GM21619 (cell line): ENCODE data around the gene ADAM10.
"Not testable (repeated sequence)": the region's sequence is repeated elsewhere in the genome, so short reads cannot be mapped to it uniquely, and the experiment has no call there.

Source experiments
- ATAC-seq: cut with Tn5 transposase; IDR thresholded peaks from one replicate; pipeline ENCODE4 v1.9.1; 2021; ENCODE audit not compliant: unreplicated experiment

Gene ADAM10

DNA sequence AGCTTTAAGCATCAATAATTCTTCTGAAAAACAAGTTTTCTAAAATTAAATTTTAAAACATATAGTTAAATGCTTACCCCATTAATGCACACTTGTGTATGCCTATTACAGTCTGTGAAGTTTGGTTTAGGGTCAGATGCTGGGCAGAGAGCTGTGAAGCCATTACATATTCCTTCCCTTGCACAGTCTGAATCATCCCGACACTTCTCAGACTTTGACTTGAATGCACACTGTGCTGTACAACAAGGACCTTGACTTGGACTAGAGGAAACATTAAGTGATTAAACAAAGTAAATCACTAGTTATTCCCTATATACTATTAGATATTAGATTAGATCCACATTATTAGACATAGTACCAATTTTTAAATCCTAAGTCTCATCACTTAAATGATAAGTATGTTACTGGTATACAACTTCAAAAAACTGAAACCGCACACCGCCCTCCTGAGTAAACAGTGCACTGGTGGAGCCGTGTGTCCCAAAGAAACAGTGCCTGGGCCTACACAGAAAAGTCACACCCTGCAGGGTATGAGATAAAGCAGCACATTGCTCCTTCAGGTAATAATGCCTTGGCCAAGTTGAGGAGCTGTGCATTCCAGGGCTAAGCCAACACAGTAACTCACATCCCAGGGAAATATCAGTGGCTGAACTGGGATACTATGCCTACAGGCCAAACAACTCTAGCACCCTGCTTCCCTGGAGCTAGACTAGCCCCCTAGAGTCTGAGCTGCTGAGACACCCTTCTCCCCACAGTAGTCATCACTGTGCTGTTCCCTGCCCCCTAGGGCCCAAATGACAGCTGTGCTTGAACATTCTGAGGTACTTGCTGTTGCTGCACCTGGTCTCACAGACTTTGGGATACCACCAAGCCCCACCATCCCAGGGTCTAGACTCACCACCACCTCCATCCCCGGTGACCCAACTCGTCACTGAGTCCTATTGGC lies 137.5 kb downstream of the ADAM10 start:
- no peak for ATAC-seq

DNA sequence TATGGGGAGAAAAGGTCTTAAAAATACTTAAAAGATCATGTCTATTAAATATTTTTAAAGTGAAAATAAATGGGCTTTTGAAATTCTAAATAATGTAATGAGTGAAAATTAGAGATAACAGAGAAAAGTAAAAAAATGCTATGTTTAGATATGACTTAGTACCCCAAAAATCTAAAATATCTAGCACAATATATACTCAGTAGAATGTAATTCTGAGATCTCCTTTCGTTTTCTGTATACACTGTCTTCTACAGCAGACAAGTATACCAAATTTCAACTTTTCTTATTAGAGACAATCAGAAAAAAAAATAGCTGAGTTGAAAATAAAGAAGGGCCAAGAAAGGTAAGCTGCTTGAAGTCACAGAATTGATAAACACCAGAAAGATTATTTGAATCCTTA lies 140.8 kb downstream of the ADAM10 start:
- no peak for ATAC-seq

DNA sequence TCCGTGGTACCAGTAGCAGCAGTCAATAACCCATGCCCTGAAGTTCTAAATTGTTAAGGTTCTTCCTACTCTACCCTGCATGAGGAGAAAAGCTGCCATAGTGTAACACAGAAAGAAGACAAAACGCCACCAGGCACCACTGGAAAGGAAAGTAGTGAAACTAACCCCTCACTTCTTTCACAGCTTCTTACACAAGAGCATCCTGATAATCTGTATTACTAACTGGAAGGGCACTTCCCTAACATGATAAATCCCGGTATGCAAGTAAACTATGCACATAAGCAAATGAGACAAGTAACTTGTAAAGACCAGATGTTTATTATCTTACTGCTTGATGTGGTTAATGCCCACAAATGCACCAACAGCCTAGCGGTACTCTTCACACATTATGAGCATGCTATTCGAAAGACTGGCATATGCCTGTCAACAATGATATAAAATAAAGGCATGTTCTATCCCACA lies 141.3 kb downstream of the ADAM10 start:
- ATAC-seq = no peak

DNA sequence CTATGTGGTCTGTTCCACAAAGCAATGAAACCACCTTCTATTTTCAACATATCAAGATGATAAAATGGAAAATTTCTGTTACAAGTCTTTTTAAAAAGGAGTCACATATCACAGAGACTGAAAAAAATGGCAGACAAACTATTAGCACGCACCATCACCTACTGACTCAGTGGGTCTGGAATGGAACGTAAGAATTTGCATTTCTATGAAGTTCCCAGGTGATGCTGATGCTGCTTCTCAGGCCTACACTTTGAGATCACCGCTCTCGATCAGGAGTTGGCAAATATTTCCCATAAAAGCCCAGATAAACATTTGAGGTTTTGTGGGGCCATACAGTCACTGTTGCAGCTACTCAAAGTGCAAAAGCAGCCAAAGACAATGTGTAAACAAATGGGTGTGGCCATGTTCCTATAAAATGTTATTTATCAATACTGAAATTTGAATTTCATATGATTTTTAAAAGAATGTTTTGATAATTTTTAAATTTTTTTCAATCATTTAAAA lies 142.9 kb downstream of the ADAM10 start:
- ATAC-seq = no peak

DNA sequence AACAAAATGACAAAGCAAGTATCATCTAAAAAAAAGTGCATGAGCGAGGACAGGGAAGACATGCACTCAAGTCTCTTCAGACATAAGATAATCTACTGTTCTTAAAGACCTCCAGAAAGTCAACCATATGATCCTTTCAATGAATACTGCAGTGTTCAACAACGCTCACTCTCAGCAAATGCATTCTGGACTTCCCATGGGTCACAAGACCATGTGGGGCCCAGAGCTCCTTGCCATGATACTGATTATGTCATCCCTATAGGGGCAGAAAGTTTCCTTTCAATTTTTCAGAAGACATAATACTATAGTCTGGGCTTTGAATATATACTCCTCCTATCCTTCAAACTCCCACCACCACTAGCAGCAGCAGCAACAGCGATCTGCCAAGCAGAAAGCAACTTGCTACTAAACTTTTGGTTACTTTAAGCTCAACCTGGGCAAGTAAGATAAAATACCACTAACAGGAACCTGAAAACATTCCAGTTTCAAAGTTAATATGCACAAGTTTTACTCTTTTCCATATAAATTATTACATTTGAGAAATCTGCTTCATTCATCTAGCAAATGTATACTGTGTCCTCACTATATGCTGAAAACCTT lies 143.5 kb downstream of the ADAM10 start:
- ATAC-seq = no peak

DNA sequence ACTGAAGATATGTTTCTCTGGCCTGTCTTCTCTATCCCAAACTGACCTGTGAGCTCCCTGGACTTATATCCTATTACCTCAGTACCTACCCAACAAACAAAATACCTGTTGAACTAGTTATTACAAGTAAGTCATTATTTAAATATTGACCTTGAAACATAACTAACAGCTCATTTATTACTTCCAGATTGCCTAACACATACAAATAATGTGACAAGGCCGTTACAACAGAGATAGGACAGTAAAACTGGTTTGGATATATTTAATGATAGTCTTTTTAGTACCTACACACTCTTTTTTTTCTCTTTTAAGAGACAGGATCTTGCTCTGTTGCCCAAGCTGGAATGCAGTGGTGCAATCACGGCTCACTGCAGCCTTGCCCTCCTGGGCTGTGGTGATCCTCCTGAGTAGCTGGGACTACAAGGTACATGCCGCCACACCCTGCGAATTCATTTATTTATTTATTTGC lies 145.0 kb downstream of the ADAM10 start:
- no peak for ATAC-seq

DNA sequence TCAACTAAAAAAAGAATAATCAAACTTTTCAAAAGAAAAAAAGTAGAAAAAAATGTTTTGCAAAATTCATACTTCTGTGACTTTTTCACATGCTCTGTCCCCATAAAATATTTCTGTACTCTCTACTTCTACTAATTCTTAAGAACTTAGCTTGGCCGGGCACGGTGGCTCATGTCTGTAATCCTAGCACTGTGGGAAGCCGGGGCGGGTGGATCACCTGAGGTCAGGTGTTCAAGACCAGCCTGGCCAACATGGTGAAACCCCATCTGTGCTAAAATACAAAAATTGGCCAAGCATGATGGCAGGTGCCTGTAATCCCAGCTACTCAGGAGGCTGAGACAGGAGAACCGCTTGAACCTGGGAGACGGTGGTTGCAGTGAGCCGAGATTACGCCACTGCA lies 145.6 kb downstream of the ADAM10 start:
- ATAC-seq = not testable (repeated sequence)

DNA sequence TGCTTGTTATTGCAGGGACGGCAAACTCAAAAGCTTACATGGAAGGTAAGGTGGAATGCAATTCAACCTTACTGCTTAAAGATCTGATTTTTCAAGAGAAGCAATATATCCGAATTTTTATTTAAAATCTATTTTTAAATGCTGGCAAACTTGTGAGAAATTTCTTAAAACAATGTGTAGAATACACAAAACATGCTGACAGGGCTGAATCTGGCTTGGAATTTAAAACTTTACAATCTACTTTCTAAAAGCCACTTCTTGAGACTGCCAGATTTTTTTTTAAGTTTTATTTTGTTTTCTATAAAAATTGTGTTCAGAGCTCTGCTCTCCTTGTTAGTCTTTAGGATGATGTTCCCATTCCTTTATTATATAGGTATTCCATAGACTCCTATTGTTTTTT lies 146.7 kb downstream of the ADAM10 start:
- ATAC-seq = no peak

DNA sequence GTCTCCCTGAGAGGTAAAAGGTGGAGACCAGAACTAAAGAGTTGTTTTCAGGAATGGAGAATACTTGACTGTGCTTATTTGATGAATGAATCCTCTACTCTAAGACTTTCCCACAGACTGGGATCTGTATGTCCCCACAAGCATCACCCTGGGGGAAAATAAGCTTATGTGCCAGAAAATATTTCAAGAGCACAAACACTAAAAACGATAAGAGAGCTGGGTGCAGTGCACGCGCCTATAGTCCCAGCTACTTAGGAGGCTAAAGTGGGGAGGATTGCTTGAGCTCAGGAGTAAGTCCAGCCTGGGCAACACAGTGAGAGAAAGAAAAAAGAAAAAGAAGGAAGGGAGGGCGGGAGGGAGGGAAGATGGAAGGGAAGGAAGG lies 150.7 kb downstream of the ADAM10 start:
- no peak for ATAC-seq

DNA sequence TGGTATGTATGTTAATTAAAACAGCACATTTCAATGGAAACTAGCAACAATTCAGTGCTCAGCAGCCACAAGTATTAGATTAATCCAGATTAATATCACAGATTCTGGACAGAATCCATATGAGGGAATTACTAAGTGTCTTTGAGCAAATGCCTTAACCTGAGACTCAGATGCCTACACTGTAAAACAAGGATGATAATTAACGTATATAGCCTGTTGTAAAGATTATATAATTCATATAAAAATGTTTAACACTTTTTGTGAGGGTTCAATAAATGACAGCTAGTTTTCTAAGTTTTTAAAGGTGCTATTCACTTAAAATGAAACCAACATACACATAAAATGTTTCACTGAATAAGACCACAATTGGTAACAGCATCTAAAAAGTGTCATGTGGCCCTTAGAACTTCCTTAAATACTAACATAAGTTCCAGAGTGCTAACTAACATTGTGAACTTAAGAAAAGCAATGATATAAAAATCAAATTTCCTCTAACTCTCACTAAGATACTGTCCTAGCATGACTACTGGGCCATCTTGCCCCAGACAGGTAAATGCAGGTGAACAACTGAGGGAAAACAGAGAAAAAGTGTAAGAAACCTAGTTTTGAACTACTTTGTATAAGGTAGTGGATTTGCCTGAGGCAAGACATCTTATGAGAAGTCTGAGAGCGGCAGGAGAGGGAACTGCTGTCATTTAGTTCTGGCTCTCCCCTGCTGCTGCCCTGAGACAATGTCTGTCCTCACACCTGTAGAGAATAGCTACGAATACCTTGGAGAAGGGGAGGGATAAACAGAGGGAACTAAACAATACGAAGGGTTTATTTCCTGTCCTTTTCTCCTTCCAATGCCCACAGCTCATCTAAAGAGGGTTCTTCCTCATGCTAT lies 151.3 kb downstream of the ADAM10 start:
- ATAC-seq = no peak

DNA sequence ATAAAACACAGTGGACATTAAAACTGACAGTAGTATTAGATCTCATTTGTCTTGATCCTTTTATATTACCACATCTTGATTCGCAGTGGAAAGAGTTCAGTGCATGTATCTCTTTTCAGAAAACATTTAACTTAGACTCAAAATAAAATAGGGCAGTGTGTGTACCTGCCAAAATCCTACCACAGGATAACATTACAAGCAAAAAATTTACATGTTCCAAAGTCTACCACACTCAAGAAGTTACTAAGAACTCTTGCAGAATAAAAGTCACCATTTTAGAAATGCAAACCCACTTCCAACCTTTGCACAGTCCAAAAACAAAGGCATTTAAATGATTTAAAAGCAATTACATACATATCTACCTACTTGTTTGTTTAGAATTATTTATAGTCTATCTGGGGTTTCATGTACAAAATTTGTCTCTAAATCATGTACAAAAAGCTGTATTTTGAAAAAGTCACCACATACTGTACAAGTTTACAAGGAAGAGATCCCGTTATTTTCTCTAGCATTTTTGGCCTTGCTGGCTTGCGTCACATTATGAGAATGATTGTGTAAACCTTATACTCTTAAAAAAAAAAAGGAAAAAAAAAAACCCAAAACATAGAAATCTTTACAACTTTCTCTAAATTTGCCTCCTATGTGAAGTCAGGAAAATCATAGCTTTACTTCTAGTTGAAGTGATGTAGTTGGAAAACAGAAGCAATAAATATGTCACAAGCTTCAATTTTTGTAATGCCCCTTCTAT lies 153.8 kb downstream of the ADAM10 start:
- no peak for ATAC-seq

DNA sequence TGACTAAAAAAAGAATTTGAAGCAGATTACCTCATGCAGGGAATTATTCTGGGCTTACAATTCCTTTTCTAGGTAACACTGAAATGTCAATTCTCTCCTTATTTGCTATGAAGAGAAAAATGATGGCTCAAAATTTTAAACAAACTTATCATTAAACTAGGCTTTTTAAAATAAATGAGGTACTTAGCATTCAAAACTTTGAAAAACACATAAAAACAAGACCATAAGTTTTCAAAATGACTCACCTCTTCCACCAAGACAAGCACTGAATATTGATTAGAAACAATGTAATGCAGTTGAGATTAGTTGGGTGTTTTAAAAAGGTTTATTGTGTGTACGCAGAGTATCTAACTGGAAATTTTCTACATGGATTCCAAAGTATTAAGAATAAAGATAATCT lies 154.6 kb downstream of the ADAM10 start:
- ATAC-seq = no peak

DNA sequence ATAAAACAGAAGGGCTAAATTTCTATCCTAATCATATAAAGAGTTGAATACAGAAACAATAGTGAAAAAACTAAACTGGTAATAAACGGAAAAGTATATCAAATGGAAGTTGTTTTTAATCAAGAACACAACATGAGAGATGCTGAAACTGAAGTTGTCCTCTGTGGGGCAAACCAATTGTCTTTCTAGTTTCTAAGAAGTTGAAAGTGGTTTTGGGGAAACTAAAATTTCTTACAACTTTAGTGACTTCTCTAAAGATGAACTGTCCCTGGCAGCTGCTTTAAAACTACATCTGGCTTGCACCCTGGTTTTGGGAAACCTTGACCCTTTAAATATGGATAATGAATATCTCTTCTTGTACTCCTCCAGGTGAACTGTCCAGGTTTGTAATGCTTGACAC lies 155.6 kb downstream of the ADAM10 start:
- no peak for ATAC-seq

DNA sequence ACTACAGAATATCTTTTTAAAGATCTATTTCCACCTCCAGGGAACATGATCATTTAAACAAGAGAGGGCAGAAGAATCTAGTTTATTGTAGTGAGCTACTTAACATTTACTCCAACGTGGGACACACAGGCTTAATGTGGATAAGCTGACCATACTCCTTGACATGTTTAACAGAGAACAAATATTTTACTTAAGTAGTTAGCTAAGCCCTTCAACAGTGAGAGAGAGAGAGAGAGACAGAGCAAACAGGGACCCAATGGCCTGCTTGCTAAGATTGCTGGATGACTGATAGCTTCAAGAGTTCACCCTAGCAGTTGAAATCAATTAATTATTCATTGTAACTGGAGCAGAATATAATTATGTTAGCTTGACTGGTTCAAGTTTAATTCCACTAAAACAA lies 158.6 kb downstream of the ADAM10 start:
- ATAC-seq = no peak

DNA sequence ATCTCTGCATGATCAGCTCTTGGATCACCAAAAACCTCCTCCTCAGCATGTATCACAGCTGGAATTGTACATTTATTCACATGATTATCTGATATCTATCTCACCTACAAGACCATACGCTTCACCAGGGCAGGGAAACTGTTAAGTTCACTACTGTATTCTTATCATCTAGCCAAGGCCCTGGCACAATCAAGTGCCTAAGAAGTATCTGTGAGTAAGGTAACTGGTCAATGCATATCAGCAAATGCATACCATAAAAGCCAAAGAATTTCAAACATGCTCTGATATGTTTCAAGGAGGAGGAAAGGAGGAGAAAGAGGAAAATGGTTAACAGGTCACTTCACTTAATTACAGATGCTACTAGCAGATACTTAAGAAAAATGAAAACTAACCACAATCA lies 159.3 kb downstream of the ADAM10 start:
- no peak for ATAC-seq

DNA sequence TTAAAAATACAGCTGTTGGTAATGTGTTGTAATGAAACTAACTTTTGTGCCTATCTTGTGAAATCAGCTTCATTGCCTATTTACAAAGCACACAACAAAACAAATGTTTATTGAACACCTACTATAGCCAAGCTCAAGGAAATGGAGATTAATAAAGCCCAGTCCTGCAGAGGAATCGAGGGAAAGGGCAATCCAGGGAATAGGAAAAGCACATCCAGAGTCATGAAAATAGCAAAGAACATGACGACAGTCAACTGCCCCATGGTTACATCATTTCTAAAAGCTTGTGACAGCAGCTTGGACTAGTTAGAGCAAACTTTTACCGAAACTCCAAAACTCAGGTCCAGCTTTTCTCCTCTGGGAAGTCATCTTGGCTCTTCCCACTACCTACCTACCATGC lies 160.5 kb downstream of the ADAM10 start:
- ATAC-seq = no peak

DNA sequence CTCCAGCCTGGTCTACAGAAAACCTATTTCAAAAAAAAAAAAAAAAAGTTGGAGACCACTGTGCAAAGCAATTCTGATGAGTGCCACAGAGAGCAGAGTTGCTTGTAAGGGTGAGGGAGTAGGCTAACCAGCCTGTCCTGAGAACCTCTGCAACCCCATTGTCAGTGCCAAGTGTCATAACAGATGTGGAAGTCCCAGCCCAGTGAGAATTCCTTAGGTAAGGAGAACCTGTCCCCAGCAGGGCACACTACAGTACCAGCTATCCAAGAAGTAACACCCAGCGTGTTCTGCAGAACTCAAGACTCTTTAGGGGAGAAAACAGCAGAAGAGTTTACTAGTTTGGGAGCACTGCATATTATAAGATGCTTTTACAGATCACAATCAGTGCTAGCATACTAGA lies 161.4 kb downstream of the ADAM10 start:
- no peak for ATAC-seq

DNA sequence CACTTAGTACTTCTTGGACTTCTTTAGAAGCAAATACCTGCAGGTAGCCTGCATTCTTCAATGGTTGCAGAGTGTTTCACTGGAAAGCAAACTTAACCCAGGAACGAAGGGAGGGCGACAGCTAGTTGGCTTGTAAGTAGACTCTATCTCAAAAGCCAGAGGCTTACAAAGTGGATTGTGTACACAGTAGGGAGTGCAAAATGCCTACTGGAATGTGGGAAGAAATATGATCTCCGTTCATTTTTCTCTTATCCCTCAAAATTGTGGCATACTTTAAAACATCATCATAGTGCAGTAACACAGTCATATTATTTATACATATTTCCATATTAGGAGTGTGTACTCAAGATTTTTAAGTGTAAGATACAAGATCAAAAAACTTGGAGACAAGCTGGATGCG lies 162.0 kb downstream of the ADAM10 start:
- ATAC-seq = no peak

DNA sequence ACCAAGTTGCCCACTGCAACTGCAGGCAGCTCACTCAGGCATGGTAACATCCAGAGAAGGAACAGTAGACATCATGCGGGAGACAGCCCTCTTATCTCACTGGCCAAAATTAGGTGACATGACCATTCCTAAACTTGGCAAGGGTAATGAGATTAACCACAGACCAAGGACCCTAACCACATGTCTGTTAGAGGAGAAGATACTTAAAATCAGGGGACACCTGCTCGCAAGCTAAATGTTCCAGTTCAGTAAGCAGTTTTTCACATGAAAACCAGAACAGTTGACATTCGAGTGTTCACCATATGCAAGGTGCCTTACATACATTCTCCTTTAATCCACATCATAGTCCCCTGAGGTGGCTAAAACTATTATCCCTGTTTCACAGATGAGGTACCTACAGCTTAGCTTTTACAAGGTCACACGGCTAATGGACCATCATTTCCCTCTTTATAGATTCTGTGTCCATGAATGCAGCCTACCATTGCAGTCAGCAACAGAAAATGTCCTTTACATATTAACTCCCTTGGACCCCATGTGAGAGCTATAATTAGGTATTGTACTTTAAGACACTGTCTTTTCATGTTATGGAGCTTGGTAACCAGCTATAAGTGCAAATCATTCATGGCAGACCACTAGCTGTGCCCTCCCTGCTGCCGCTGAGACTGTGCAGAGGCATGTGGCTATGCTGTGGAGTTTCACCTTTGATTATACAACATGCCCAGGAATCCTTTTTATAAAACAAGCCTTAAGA lies 163.6 kb downstream of the ADAM10 start:
- ATAC-seq = no peak
